DOHH2 (cell line): ENCODE data around the gene GPC6.

Experiments
- EZH2phosphoT487 ChIP-seq: fragments of 200-600 bp; sonication (generic); IDR thresholded peaks from 2 replicates; pipeline ENCODE4 v1.6.1; 2017; ENCODE audit warnings: borderline replicate concordance, mild to moderate bottlenecking, antibody characterized with exemption, low read length, moderate library complexity, mixed read lengths
- TF ChIP-seq, protein P1 (sequence below): fragments of 200-600 bp; sonication (generic); IDR thresholded peaks from one replicate; pipeline ENCODE4 v1.5.1; 2014; ENCODE audit warnings: antibody characterized with exemption, mild to moderate bottlenecking, low read depth, low read length; ENCODE audit not compliant: poor library complexity, severe bottlenecking

DNA sequence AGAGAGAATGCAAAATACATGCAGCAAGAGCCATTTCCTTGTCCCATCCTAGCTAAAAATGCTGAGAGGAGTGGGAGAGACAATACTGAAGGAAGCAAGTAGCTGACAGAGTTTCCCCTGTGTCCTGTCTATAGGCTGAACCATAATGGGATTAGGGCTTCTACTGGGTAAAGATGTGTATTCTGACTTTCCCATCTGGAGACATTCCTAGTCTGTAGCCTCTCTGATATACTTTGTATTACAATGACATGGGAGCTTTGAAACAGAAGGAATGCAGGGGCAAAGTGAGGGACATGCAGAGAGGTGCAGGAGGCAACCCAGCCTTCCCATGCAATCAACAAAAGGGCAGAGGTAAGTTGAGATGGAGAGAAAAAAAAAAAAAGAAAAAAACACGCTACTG lies 10.5 kb upstream of the GPC6 start:
- TF ChIP-seq EZH2phosphoT487, result no peak
- TF ChIP-seq, protein P1, sequence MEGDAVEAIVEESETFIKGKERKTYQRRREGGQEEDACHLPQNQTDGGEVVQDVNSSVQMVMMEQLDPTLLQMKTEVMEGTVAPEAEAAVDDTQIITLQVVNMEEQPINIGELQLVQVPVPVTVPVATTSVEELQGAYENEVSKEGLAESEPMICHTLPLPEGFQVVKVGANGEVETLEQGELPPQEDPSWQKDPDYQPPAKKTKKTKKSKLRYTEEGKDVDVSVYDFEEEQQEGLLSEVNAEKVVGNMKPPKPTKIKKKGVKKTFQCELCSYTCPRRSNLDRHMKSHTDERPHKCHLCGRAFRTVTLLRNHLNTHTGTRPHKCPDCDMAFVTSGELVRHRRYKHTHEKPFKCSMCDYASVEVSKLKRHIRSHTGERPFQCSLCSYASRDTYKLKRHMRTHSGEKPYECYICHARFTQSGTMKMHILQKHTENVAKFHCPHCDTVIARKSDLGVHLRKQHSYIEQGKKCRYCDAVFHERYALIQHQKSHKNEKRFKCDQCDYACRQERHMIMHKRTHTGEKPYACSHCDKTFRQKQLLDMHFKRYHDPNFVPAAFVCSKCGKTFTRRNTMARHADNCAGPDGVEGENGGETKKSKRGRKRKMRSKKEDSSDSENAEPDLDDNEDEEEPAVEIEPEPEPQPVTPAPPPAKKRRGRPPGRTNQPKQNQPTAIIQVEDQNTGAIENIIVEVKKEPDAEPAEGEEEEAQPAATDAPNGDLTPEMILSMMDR, result no peak
